Measurements from ENCODE around the gene GLB1L. TPM values are rescaled to one million over a fixed set of nuclear protein-coding genes. Genes with fewer than 3 reads are reported as not detected.

The GLB1L gene
- total and polyA plus RNA-seq, 2 of the 8 experiments (the other 6 are each of a cell fraction or from before 2014, with no cell fraction given), result 3.7 to 4.0 TPM

- TF ChIP-seq ATF3 (IDR thresholded peaks at IDR 0.05; ENCODE audit: insufficient read depth, low read depth, low read length) (no peak), POLR2A (IDR thresholded peaks at IDR 0.05; ENCODE audit: control extremely low read depth in 1 of 2, low read depth in 2 of 2, low read length in 2 of 2) (peak in 1 of 2 experiments; percentile 91; a peak in 2 of 3 replicates), ASH2L (IDR thresholded peaks at IDR 0.05; ENCODE audit: low read length) (peak; percentile 91), RAD21 (IDR thresholded peaks at IDR 0.05 in 1 of 2, conservative IDR thresholded peaks at IDR 0.05 in 1 of 2; ENCODE audit: low read depth in 2 of 2, low read length in 2 of 2) (no peak), SUZ12 (IDR thresholded peaks at IDR 0.05; ENCODE audit: low read length) (no peak), RFX5 (IDR thresholded peaks at IDR 0.05; ENCODE audit: borderline replicate concordance, low read depth, low read length) (no peak), SAP30 (IDR thresholded peaks at IDR 0.05; ENCODE audit: insufficient read depth, insufficient replicate concordance, low read length) (peak; percentile 92), E2F6 (IDR thresholded peaks at IDR 0.05) (no peak), TAF7 (optimal IDR thresholded peaks at IDR 0.05; ENCODE audit: borderline replicate concordance, low read depth, low read length) (peak; percentile 74), CHD2 (IDR thresholded peaks at IDR 0.05; ENCODE audit: low read length) (0 out of 2 replicates have a peak, but pooled peaks have one; percentile 15), CHD1 (IDR thresholded peaks at IDR 0.05; ENCODE audit: low read depth, low read length) (no peak), JUND (IDR thresholded peaks at IDR 0.05; ENCODE audit: low read length) (no peak; the same call in 1 of the 2 replicates), GTF2F1 (IDR thresholded peaks at IDR 0.05; ENCODE audit: borderline replicate concordance, low read depth, low read length) (no peak), EP300 (IDR thresholded peaks at IDR 0.05; ENCODE audit: borderline replicate concordance in 1 of 2, low read depth in 2 of 2, low read length in 2 of 2) (no peak), PHF8 (conservative IDR thresholded peaks at IDR 0.05; ENCODE audit: low read depth, low read length) (peak; percentile 96), SIX5 (IDR thresholded peaks at IDR 0.05; ENCODE audit: low read depth, low read length) (no peak), HDAC2 (IDR thresholded peaks at IDR 0.05; ENCODE audit: borderline replicate concordance in 1 of 2, low read depth in 2 of 2, low read length in 2 of 2) (0 out of 4 replicates have a peak, but pooled peaks of 1 of the 2 experiments have one; percentile 71), BACH1 (IDR thresholded peaks at IDR 0.05; ENCODE audit: low read length) (no peak), SP2 (IDR thresholded peaks at IDR 0.05; ENCODE audit: low read length) (no peak), SIRT6 (IDR thresholded peaks at IDR 0.05; ENCODE audit: low read length) (no peak), CBX5 (IDR thresholded peaks at IDR 0.05; ENCODE audit: low read depth, low read length) (no peak), CTBP2 (IDR thresholded peaks at IDR 0.05; ENCODE audit: borderline replicate concordance, insufficient read depth, insufficient read length, low read length) (no peak)
Observed at GRCh38 chr2:219245148-219245898, at the start of gene GLB1L, which contains the start of gene STK16 (continued).
